ENCODE measurements around the gene TTK.

DNA sequence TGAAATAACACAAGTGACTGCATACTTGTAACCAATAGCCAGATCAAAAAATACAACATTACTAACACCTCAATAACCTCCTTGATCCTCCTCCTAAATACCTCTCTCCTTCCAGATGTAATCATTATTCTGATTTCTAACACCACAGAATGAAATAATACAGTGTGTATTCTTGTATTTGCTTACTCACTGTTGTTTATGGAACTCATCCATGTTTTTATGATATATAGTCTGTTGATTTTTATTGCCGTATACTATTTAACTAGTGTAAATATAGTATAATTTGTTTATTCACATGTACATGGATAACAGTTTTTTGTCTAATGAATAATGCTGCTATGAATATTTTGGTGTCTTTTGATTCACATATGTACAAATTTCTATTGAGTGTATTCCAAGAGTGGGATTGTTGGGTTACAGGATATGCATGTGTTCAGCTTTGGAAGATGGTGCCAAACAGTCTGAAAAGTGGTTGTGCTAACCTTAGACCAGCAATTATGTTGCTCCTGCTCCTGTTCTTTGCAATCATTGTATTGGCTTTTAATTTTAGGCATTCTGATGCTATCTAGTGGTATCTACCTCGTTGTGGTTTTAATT, 11.5 kb downstream of the TTK start:
- TF ChIP-seq, protein P1, sequence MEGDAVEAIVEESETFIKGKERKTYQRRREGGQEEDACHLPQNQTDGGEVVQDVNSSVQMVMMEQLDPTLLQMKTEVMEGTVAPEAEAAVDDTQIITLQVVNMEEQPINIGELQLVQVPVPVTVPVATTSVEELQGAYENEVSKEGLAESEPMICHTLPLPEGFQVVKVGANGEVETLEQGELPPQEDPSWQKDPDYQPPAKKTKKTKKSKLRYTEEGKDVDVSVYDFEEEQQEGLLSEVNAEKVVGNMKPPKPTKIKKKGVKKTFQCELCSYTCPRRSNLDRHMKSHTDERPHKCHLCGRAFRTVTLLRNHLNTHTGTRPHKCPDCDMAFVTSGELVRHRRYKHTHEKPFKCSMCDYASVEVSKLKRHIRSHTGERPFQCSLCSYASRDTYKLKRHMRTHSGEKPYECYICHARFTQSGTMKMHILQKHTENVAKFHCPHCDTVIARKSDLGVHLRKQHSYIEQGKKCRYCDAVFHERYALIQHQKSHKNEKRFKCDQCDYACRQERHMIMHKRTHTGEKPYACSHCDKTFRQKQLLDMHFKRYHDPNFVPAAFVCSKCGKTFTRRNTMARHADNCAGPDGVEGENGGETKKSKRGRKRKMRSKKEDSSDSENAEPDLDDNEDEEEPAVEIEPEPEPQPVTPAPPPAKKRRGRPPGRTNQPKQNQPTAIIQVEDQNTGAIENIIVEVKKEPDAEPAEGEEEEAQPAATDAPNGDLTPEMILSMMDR (IDR thresholded peaks at IDR 0.05), result no peak
- no peak for TF ChIP-seq POLR2A (IDR thresholded peaks at IDR 0.05)
